ENCODE measurements around the gene ATXN7L1.
"Not testable (repeated sequence)": the region's sequence is repeated elsewhere in the genome, so short reads cannot be mapped to it uniquely, and the experiment has no call there.

The ATXN7L1 gene

DNA sequence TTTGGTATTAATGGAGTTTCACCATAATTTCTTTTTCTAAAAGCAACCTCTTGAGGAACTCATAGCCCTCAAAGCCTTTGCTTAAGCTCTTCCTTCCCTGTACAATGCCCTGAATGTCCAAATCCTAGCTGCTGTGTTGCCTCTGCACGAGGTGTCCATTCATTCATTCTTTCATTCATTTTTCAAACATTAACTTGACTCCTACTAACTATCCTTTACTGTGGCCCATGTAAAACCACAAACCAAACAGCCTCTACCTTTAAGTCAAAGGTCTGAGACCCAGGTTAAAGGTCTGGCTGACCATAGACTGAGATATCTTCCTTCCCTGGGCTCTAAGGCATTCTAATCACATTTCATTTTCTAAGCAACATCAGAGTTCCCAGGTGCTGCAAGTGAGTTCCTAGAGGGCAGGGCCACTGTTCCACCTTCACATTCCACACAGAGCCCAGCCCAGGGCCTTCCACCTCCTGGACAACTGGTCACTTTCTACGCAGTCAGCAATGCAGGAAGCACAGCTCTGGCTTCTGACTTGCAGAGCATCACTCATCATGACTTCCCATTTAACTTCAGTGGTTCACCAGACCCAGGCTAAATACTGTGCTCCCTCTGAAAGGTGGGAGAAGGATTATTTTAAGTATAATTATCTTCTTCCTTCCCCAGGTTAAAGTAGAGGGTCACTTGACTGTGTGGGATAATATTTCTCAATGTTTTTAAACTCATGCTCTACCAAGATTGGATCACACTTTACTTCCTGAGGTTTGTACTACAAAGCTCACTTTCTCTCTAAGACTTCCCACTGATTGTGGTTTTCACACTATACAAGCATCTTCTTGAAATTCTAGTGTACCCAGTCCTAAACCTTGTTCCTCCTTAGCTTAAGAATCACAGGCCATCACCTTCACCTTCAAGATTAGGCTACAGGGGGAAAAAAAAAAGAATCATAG is 19.1 kb downstream of the ATXN7L1 start:
- DNase-seq (ENCODE audit: low read depth), result no peak

GRCh38 chr7:105854498-105854897 is 21.9 kb downstream of the ATXN7L1 start:
- DNase-seq (ENCODE audit: low read depth), result peak; percentile 37

DNA sequence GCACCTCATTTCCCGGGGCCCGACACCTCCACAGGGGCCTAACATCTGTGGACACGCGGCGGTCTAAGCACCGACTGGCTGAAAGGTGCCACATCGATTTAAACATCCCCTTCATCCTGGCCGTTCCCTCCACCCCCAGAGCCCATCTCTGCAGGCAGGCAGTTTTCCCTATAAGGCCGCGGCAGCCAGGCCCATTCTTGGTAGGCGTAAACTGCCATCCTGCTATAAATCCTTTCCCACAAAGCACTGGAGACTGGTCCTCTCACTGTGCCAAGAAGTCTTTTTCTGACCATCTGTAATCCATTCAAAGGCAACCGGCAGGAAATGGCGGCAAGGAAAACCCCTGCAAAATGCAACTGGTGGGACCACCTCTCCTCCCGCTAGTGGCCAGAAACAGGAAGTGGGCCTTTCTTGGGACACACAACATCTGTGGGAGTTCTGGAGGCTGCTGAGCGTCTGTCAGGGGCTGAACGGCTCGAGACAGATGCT is 22.4 kb downstream of the ATXN7L1 start:
- DNase-seq (ENCODE audit: low read depth), result peak; percentile 54

GRCh38 chr7:105851064-105851463 is 25.3 kb downstream of the ATXN7L1 start:
- no peak for DNase-seq (ENCODE audit: low read depth)

GRCh38 chr7:105849122-105849855 is 27.1 kb downstream of the ATXN7L1 start:
- DNase-seq (ENCODE audit: low read depth), result peak; percentile 38

- DNase-seq (ENCODE audit: low read depth), result no peak
Measured at GRCh38 chr7:105846404-105846803, 30.0 kb downstream of the ATXN7L1 start.

- DNase-seq (ENCODE audit: low read depth), result not testable (repeated sequence)
Measured at GRCh38 chr7:105844681-105845080, 31.7 kb downstream of the ATXN7L1 start.

- DNase-seq (ENCODE audit: low read depth), result no peak
Measured at GRCh38 chr7:105841866-105842265, 34.5 kb downstream of the ATXN7L1 start.

DNA sequence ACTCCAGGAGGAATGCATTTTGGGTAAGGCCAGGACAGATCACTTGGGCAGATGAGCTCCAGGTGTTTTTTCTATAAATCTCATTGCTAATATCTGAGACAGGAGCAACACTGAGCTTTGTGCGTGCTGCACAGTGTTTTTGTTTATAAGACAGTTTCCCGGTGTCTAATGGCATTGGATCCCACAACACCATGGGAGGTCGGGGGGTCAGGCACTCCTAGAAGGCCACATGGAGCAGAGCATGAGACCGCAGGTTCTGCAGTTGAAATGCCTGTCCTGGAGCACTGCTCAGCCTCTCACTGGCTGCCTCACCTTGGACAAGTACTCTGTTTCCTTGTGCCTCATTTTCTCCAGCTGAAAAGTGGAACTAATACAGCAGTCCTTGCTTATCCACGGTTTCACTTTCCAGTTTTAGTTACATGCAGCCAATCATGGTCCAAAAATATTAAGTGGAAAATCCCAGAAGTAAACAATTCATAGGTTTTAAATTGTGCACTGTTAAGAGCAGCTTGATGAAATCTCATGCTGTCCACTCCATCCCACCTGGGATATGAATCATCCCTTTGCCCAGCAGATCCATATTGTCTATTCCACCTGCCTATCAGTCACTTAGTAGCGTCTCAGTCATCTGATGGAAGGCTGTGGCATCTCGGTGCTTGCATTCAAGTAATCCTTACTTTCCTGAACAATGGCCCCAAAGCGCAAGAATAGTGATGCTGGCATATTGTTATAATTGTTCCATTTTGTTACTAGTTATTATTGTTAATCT is 35.2 kb downstream of the ATXN7L1 start:
- no peak for DNase-seq (ENCODE audit: low read depth)

GRCh38 chr7:105839266-105839665 is 37.1 kb downstream of the ATXN7L1 start:
- DNase-seq (ENCODE audit: low read depth), result no peak

GRCh38 chr7:105838627-105839231 is 37.7 kb downstream of the ATXN7L1 start:
- DNase-seq (ENCODE audit: low read depth), result peak; percentile 51

- DNase-seq (ENCODE audit: low read depth), result no peak
Measured at GRCh38 chr7:105837765-105838626, 38.4 kb downstream of the ATXN7L1 start.

DNA sequence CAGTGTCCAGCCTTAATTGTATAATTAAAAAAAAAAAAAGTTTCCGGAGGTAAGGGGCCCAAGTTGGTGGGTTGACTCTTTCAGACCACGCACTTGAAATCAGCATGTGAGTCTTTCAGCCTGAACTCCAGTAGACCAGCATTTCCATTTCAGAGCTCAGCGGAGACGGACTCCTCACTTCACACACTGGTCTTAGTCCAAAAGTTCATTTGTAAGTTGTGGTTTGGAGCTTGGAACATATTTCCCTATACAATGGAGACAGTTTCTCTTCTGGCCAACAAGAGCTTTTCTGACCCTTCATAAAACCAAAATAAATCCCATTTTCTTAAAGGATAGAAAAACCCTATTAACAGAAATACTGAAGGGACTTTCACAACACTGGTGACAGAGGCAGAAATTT is 41.0 kb downstream of the ATXN7L1 start:
- no peak for DNase-seq (ENCODE audit: low read depth)

DNA sequence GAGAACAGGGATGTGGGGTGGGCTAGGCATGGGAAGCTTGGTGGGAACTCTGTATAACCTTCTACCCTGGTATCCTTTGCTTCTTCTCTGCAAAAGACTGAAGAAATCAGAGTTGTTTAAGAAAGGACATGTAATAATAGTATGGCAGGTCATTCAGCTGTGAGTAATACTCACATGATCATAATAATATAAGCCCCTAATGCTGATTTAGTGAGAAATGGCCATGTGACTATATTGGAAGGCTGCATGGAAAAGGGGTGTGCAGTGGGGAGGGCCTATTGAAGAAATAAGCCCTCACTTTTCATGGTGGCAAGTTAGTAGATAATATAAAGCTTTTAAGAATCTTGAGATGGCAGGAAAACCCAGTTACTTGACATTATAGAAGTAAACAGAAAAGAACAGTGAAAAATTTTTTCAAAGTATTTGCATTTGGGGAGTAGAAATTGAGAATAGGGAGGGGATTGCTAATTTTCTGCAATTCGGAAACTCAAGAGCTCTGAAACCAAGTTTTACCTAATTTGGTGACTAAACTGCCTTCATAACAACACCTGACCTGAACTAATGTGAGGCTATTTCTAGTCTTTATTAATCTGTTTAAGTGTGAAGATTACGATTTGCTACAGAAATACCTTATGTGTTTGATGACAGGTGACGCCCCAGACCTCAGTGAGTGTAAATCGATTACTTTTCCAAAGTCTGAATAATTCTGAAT is 44.4 kb downstream of the ATXN7L1 start:
- no peak for DNase-seq (ENCODE audit: low read depth)

DNA sequence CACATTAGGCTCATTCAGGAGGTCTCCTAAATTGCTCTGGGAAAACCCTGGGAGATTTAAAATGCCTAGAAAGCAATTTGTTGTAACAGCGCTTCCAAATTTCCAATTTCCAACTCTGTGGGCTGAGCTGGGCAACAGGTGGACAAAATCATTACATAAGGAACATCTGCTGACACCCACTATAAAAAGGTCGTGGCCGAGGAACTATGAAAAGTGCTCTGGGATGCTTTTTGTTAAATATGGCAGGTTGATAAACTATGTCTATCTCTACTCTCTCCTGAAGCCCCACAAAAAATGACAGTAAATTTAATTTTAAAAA is 45.1 kb downstream of the ATXN7L1 start:
- DNase-seq (ENCODE audit: low read depth), result no peak

DNA sequence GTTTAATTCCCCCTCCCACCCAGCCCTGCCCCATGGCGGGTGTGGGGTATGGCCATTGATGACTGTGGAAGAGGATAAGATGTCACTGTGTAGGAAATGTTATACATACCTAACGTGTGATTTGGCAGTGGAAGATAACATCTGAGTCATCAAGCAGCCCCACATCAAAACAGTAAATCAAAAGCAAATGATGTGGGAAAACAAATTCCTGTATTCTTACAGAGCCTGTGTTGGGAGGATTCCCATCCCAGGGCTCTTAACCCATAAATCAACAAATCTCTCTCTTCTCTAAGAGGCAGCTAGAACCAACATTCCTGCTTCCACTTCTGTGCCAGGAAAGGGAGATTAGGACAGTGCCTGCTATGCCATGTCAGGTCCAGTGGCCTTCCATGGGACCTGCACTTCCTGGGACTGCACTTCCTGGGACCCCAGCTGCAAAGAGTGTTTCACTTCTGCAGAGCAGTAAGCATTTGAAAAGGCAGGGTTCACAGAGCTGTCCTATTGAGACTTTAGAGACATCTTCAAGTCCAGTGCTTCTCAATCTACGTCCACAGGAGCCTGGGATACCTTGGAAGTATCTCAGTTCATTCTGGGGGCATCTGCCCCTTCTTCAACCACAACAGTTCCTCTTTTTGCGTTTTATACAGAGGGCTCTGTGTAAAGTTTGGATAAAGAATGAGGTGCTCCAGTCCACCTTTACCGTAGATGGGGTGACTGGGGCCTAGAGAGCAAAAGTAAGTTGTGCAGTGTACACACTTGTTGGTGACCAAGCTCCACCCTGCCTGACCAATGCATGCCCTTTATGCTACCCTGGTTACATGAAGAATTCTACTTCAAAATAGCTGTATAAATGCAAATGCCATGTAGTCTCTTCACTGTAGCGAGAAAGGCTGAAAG is 45.7 kb downstream of the ATXN7L1 start:
- peak; percentile 99 for DNase-seq (ENCODE audit: low read depth)

DNA sequence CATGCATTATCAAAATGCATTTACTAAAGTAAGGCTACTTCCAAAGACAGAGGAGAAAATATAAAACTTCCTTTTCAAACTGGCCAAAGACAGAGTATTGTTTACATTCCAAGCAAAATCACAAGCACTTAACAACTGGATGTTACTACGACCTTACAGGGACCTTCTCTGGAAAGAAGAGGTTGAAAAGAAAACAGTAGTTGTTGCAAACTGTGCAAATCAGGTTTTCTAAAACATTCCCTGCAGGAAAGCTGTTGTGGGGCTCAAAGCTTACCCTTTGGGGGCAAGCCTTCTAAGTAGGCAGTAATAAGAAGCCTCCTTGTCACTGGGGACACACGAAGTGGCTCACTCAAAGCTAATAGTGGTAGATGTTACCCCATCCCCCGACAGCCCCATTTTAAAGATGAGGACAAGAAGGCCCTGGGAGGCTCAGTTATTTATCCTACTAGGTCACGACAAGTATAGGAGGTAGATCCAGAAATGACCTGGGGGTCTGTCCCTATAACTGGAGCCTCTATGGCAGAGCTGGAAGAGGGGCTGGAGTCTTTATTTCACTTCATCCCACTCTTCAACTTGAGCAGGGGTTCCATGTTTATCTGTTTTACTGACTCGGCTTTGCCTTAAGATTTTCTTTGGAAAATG is 46.6 kb downstream of the ATXN7L1 start:
- peak; percentile 72 for DNase-seq (ENCODE audit: low read depth)

DNA sequence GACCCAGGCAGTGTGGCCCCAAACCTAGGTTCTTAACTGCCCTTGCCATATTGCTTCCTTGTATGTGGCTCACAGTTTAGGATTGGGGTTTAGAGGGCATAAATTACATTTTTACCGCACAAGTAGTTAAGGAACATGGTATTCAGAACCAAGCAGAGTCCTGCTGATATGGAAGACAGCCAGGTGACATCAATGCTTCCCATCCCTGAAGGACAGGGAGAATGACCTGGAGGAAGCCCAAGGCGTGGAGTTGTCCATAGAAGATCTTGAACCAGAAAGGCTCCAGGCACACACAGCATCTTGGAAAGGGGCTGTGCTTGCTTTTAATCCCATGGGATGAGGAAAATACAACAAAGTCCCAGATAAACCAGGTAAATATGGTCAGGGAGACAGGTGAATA is 48.3 kb downstream of the ATXN7L1 start:
- DNase-seq (ENCODE audit: low read depth), result no peak

All from EH (cell line).